NCI-H1105 (cell line): Measurements from ENCODE around the gene UBASH3B.
"Not testable (repeated sequence)": the region's sequence is repeated elsewhere in the genome, so short reads cannot be mapped to it uniquely, and the experiment has no call there.

ENCODE experiments used
- DNase-seq: peaks from one replicate; lab custom pipeline; 2025; lab: John Stamatoyannopoulos, UW

Gene UBASH3B, protein sequence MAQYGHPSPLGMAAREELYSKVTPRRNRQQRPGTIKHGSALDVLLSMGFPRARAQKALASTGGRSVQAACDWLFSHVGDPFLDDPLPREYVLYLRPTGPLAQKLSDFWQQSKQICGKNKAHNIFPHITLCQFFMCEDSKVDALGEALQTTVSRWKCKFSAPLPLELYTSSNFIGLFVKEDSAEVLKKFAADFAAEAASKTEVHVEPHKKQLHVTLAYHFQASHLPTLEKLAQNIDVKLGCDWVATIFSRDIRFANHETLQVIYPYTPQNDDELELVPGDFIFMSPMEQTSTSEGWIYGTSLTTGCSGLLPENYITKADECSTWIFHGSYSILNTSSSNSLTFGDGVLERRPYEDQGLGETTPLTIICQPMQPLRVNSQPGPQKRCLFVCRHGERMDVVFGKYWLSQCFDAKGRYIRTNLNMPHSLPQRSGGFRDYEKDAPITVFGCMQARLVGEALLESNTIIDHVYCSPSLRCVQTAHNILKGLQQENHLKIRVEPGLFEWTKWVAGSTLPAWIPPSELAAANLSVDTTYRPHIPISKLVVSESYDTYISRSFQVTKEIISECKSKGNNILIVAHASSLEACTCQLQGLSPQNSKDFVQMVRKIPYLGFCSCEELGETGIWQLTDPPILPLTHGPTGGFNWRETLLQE

DNA sequence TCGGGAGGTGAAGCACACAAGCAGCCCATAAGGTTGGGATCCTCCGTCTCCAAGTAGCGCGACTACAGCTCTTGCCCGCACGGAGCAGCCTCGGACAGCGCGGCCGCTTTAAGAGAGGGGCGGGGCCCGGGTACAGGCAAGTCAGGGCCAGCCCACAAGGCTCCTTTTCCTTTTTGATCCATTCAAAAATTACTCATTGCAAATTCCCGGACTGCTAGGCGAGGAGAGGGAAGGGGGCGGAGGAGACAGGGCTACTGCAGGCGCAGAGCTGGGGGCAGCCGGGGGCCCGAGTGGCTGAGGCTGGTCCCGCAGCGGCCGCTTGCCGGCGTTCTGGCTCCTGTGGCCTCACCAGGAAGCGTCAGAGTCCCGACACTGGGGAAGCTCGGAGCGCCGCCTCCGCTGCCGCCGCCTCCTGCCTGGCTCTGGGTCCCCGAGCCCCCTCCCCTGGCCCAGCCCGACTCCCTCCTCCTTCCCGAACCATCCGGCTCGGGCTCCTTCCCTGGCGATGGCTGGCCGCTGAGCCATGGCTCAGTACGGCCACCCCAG lies at the start of gene UBASH3B:
Gene UBASH3B, plus strand, starts transcription at position 196 of the 546 bp plus-strand sequence. Its CDS starts 328 bp downstream, at position 524.
- DNase-seq = peak; percentile 78

DNA sequence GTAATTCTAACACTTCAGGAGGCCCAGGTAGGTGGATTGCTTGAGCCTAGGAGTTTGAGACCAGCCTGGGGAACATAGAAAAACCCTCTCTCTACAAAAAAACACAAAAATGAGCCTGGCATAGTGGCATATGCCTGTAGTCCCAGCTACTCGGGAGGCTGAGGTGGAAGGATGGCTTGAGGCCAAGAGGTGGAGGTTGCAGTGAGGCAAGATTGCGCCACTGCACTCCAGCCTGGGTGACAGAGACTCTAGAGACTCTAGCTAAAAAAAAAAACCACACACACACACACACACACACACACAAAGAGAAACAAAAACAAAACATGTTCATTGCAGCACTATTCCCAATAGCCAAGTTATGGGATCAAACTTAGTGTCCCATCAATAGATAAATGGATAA lies 48.4 kb upstream of the UBASH3B start:
- not testable (repeated sequence) for DNase-seq

DNA sequence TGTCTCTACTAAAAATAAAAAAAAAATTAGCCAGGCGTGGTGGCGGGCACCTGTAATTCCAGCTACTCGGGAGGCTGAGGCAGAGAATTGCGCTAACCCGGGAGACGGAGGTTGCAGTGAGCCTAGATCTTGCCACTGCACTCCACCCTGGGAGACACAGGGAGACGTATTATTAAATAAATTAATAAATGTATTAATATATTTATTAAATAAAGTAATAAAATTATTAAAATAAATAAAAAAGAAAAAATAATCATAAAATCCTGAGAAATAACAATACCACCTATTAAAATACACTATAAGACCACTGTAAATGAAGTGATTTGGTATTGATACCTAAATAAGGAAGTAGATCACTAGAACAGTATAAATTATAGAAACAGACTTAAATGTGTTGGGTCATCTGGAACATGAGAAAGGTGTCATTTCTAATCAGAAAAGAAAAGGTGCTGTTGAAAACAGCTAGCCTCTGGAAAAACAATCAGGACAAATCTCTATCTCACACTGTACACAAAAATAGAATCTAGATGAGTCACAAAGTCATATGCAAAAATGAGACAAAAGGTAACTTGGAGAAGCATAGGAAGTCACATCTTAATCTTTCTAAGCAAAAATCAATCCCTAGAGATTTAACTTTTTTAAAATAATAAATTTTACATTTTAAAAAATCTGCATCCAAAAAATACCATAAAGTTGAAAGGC lies 43.2 kb upstream of the UBASH3B start:
- no peak for DNase-seq

DNA sequence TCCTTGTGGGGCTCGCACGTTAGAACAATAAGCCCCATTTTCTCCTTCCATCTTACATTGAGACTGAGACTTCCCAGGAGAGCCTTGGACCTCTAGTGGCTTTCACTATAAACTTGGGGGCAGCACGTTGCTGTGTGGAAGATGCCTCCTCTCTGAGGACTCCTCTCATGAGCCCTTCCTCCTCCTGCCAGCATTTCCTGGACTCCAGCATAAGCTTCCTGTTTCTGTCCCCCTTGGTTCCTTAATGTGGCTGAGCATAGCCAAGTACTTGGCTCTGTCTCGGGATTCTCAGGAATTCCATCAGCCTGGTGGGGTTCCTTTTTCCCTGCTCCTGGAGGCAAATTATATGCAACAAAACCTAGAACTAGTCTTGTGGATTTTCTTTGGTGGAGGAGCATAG lies 38.8 kb upstream of the UBASH3B start:
- DNase-seq = no peak

DNA sequence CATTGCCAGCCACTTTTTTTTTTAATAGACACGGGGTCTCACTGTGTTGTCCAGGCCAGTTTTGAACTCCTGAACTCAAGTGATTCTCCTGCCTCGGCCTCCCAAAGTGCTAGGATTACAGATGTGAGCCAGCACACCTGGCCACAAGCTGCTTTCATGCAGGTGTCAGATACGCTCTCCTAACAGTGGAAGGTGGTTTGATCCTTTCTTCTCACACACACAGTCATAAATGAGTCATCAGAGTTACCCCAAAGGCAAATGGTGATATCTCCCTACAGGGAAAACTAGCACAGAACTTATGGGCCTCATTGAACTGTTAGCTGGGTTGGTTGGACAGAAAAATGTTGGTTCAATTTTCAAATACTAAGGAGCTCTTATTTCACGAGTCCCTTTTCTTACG lies 38.2 kb upstream of the UBASH3B start:
- DNase-seq = no peak

DNA sequence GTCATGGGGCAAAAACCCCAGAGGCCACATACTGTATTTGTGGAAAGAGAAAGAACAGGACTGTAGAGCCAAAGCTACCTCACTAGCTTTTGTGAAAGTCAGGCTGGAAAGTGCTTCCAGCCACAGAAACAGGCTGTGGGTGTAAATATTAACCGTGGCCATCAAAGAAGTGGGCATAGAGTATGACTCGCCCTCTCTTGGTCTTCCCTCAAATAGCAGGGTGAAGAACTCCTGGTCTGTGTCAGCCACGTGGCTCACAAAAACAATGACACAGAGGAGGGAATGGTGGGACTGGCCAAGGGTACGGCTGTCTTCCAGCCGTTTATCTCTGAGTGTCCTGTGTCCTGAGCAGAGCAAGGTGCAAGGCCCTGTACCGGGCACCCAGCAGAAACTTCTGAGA lies 37.6 kb upstream of the UBASH3B start:
- DNase-seq = no peak

DNA sequence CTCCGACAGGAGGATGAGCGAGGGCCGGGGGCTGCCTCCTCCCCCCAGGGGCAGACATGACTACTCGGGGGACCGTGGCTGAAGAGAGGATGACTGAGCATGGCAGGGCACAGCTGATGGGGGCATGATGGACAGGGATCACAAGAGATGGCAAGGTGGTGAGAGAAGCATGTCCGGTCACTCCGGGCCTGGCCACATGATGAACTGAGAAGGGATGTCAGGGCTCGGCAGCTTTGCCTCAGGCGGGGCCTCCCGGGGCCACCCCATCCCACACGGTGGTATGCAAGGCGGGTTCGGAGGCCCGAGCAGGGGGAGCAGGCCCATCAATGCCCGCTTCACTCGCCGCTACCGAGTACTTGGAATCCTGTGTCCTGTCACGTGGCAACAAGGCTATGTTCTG lies 36.6 kb upstream of the UBASH3B start:
- DNase-seq = no peak

DNA sequence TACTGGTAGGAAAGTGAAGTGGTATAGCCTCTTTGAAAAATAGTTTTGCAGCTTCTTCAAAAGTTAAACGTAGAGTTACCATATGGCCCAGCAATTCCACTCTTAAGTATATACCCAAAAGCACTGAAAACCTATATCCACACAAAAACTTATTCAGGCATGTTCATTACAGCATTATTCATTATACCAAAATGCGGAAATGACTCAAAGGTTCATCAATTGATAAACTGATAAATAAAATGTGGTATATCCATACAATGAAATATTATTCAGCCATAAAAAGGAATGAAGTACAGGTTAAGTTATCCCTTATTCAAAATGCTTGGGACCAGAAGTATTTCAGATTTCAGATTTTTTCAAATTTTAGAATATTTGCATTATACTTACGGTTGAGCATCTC lies 35.8 kb upstream of the UBASH3B start:
- DNase-seq = no peak

DNA sequence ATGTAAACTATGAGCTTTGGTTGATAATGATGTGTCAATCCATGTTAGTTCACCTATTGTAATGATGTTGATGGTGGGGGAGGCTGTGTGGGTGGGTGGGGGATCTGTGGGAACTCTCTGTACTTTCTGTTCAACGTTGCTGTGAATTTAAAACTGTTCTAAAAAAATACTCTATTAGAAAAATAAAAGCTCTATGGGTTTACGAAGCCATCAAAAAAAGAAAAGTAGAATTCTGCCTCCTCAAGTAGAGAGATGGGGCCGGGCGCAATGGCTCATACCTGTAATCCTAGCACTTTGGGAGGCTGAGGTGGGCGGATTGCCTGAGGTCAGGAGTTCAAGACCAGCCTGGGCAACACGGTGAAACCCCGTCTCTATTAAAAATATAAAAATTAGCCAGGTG lies 30.0 kb upstream of the UBASH3B start:
- DNase-seq = not testable (repeated sequence)

DNA sequence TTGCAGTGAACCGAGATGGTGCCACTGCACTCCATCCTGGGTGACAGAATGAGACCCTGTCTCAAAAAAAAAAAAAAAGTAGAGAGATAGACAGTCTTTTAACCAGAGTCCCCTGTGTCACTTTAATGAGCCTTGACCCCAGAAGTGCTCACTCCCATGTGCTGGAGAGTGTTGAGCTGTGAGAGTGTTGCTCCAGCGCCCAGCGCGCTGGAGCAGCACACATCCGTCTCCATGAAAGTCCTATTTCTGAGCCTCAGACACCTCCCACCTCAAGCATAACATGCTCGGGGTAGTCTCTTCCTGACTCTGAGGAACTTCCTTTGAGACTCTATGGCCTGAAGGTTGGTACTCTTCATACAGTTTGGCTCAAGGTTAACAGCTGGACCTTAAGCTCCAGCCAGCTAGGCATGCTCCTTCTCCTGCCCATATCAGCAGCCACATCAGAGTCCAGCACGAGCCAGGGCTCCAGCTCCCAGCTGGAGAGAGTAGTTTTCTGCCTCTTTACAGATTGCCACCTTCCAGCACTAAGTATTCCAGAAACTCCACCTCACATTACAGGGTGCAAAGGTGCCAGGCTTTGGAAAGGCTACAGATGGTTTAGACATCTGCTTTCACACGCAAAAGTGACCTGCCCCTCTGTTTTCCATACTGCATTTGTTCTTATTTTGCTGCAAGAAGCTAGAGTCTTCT lies 29.4 kb upstream of the UBASH3B start:
- DNase-seq = no peak

DNA sequence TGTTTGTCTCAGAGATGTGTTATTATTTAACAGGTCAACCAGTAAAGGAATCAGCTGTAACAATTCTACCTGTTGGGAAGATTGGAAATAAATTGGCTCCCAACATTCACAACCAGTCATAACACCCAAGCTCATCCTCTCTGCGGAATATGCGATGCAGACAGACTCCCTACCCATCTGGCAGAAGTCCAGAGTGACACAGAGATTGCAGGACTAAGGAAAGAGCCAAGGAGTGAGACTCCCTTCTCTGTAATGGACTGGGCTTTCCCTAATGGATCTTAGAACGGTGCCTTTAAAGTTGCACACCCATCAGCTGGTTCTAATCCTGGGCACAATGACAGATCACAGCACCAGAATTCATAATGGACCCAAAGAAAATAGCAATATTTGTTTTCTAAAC lies 27.8 kb upstream of the UBASH3B start:
- no peak for DNase-seq

DNA sequence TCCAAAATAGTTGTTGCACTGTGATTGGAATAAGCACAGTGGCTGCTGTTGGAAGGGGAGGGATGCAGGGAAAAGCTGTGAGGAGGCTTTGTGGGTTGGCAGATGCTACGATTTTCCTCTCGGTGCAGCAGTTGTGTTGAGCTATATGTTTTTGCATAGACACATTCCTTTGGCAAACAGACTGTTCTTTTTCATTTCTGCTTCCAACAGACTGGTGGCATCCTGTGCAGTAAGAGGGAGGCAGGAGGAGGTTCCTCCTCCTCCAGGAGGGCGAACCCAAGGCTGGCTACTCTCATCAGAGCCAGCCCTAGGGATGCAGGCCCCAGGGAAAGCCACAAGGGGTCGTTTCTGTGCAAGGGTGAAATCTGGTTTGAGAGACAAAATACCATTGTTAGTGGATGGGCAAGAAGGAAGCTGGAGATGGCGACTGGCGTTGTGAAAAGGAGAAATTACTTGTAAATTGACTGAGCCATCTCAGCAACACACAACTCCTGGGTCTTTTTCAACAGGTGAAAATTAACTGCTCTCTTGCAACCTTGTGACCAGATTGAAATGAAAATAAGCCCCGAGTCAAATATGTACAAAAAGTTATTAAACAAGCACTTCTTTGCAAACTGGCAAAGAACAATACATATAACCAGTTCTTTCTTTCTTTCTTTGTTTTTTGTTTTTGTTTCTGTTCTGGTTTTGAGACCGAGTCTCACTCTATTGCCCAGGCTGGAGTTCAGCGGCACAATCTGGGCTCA lies 26.5 kb upstream of the UBASH3B start:
- peak; percentile 70 for DNase-seq

DNA sequence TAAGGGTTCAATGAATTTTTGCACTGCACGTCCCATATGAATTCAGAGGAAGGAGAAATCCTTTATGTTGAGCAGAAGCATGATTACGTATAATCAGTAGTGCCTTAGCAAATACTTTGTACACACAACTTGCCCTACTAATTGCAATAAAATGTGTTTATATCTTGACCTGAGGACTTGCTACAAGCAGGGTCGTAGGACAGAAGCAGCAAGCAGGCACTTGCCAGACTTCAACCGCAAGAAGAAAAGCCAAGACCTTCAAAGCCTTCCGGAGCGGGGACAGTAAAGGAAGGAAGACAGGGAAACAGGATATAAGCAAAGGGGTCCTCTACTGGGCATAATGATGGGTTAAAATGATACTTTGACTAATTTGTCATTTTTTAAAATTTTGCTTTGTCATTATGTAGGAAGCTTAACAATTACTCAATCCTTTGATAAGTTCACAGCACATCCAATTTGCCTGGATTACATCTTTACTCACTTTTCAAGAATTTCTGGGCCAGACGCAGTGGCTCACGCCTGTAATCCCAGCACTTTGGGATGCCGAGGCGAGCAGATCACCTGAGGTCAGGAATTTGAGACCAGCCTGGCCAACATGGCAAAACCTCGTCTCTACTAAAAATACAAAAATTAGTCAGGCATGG lies 23.2 kb upstream of the UBASH3B start:
- no peak for DNase-seq

DNA sequence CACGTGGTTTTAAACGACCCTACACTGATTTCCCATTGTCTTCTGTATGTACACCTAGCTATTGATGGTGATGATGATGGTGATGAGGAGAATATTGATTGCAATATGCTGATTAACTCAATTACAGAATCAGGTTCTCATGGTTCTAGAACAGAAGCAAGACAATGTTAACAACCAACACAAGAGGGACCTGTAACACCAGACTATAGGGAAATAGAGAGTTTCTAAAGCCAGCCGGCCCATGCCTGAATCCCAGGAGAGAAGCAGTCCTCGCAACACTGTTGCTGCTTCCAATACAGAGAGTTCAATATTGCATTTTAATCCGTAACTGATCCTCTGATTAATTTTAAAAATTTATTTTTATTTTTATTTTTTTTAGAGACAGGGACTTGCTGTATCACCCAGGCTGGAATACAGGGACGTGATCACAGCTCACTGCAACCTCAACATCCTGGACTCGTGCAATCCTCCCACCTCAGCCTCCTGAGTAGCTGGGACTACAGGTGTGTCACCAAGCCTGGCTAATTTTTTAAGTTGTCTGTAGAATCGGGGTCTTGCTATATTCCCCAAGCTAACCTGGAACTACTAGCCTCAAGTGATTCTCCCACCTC lies 22.2 kb upstream of the UBASH3B start:
- peak; percentile 11 for DNase-seq

DNA sequence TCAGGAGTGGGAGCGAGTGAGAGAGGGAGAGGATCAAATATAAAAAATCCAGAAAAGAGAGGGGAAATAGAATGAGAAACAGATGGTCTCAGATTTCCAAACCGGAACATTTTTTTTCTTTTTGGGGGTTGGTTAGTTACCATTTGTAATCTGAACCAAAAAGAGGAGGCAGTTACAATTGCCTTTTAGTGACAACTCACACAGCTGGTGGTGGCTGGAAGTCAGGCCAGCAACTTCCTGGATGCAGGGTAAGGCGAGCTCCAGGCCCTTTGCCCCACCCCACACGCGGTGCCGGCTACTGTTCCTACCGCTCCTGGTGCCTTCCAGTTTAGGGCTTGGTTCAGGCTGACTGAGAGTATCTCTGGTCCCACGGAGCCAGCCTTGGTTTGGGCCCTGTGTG lies 21.0 kb upstream of the UBASH3B start:
- DNase-seq = no peak

DNA sequence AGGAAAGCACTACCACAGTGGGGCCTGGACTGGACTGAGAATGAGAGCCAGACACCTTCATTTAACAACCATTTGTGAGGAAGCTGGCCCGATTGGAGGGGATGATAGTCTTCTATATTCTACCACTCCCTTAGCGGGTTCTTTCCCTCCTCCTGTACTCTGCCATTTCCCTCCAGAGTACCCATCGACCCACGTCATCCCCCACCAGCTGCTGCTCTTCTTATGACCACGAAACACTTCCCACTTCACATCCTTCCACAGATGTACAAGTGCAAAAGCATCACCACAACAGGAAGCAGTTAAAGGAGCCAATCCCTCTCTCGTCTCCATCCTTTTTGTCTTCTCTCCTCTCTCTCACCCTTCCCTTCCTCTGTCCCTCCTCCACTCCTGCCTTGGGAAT lies 18.0 kb upstream of the UBASH3B start:
- no peak for DNase-seq

DNA sequence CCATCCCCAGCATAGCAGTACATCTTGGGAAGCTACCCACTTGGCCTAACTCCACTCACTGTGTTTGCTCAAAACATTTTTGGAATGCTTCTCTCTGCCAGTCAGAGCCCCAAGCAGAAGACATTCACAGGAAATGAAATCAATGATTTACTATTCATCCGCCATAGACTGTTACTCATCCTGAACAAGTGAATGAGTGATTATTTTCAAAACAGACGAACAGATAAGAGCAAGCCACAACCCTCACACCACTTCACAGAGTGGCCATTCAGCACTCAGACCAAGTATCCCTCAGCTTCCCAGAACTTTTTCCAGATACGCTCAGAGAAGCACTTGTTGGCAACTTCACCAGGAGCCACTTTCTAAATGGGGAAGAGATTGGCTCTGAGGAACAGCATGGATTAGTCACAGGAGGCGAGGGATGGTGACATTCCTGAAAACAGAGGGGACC lies 13.0 kb upstream of the UBASH3B start:
- DNase-seq = no peak

DNA sequence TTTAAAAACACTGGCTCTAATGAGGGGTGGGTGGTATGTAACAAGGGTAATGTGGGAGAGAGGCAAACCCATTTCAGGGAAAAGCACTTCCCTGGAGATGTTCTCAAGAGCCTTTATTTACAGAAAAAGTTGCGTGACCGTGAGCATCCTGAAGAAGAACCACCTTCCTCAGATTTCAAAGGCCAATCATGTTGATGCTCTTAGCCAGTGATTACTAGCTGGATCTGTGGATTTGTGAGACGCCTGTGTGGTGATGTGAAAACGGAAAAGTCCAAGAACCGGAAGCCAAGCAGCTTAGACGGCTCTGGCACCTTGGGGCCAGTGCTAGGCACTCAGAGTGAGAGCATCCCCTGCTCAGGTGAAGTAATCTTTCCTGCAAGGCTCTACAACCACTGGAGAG lies 12.6 kb upstream of the UBASH3B start:
- DNase-seq = no peak

DNA sequence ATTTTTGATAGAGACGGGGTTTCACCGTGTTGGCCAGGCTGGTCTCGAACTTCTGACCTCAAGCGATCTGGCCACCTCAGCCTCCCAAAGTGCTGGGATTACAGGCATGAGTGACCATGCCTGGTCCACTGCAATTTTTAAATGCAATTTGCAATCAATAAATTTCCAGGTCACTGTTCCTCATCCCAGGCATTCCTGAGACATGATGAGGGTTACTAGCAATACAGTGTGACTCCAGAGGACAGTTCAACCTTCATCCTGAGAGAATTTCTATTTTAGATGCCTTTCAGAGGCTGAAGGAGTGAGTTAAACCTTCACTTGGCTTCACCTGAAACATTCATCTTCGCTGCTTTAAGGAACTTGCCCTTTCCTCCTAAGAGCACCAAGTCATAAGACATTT lies 9.7 kb upstream of the UBASH3B start:
- DNase-seq = no peak
